Subcutaneous abdominal adipose tissue (tissue), 5 donors: Measurements from ENCODE around the gene PRTFDC1.

Source experiments
- H3K27ac ChIP-seq: one replicate; pipeline ENCODE4 v1.7.0; 2013; ENCODE audit warnings: low read depth, mild to moderate bottlenecking, inconsistent platforms, low read length, moderate library complexity
- H3K27me3 ChIP-seq, 5 donors: one replicate each; pipeline ENCODE4 v1.7.0; 2013; ENCODE audit warnings: low read length in 5 of 5, inconsistent platforms in 1 of 5; ENCODE audit not compliant: control insufficient read depth in 5 of 5, insufficient read depth in 4 of 5
- H3K36me3 ChIP-seq, 5 donors: one replicate each; pipeline ENCODE4 v1.7.0; 2013; ENCODE audit warnings: low read length in 5 of 5; ENCODE audit not compliant: control insufficient read depth in 5 of 5, insufficient read depth in 5 of 5
- H3K4me1 ChIP-seq, 5 donors: one replicate each; pipeline ENCODE4 v1.7.0; 2013; ENCODE audit warnings: low read length in 5 of 5, mild to moderate bottlenecking in 3 of 5, moderate library complexity in 1 of 5; ENCODE audit not compliant: control insufficient read depth in 5 of 5, insufficient read depth in 5 of 5
- H3K4me3 ChIP-seq, 5 donors: one replicate each; pipeline ENCODE4 v1.7.0; 2013; ENCODE audit warnings: low read length in 5 of 5, low read depth in 1 of 5
- H3K9ac ChIP-seq, 5 donors: one replicate each; pipeline ENCODE4 v1.7.0; 2013; ENCODE audit warnings: low read length in 5 of 5, mild to moderate bottlenecking in 4 of 5, moderate library complexity in 3 of 5
- H3K9me3 ChIP-seq, 5 donors: one replicate each; pipeline ENCODE4 v1.7.0; 2013; ENCODE audit warnings: low read length in 5 of 5; ENCODE audit not compliant: control insufficient read depth in 5 of 5
- donor health status: healthy.
- donor health status: healthy.
- donor health status: healthy.
- donor health status: healthy.
- donor health status: healthy.

Gene PRTFDC1

DNA sequence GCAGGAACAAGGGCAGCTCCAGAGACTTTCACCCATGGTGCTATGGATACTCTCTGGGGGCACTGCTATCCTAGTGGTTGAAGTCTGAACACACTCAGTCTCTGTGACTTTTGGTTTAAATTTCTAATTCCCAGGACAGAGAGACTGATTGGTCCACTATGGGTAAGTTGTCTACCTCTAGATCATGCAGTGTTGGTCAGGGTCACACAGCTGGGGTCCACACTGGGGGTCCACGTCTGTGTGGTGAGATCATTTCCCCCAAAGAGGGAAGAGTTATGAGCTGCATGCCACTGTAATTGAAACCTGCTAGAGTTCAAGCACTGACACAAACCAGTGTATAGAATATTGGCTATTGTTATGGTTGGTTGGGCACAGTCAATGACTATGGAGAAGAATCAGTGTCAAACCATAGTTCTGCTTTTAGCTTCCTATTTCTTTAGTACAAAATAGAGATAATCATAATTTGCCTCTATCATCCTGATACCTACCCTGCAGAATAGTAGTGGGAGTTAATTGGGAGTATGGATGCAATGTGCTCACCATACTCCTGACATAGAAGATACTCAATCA, 101.6 kb downstream of the PRTFDC1 start:
- H3K4me1 ChIP-seq, result peaks cover 0 to 15% (median 3%) of the 10 kb centered on the region in 5 donors
- no peak overlapping the region for H3K9ac ChIP-seq
- no peak overlapping the region for H3K4me3 ChIP-seq
- H3K27ac ChIP-seq, result no peak overlapping the region
- no peaks in the 10 kb centered on the region for H3K9me3 ChIP-seq
- no peaks in the 10 kb centered on the region for H3K36me3 ChIP-seq
- no peaks in the 10 kb centered on the region for H3K27me3 ChIP-seq

- Histone ChIP-seq H3K4me3 (no peak overlapping the region), H3K9me3 (no peaks in the 10 kb centered on the region), H3K4me1 (peaks cover 0 to 15% (median 3%) of the 10 kb centered on the region in 5 donors), H3K9ac (no peak overlapping the region), H3K36me3 (no peaks in the 10 kb centered on the region), H3K27ac (no peak overlapping the region), H3K27me3 (no peaks in the 10 kb centered on the region)
These were observed 102.7 kb downstream of the PRTFDC1 start for GRCh38 chr10:24849501-24850299.

DNA sequence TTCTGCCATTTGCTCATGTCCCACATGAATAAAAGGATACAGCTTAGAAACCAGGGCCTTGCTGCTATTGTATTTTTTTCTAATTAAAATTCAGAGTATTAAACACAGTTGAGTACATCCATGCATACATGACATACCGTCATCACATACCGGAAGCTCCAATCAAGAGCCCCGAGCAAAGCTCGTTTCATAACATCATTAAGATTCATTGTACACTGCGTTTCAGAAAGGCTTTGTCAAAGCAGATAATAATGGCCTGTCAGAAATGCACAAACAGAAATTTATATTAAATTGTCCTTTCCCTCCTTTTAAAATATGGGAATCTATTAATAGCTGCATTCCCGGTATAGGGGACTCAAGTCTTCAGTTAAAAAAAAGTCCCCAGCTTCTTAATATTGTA, 103.4 kb downstream of the PRTFDC1 start:
- no peaks in the 10 kb centered on the region for H3K27me3 ChIP-seq
- no peak overlapping the region for H3K4me3 ChIP-seq
- H3K4me1 ChIP-seq, result peaks cover 0 to 15% (median 3%) of the 10 kb centered on the region in 5 donors
- H3K9me3 ChIP-seq, result no peaks in the 10 kb centered on the region
- H3K36me3 ChIP-seq, result no peaks in the 10 kb centered on the region
- no peak overlapping the region for H3K9ac ChIP-seq
- H3K27ac ChIP-seq, result no peak overlapping the region

DNA sequence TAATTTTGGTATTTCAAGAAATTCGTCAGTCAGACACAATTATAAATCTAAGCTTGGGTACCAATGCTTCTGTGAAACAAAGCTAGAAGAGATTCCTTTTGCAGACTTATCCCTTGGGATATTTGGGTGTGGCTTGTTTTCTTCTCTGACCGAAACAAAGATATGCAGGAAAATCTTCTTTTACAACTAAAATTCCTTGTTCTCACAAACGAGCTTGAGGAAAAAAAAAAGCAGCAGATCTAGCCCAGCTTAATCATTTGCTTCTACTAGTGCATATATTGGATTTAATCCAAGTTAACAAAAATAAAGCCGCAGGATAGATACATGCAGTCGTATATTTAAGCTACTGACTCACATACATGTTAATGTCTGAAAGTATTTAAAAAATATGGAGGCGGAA, 104.2 kb downstream of the PRTFDC1 start:
- Histone ChIP-seq H3K36me3 (no peaks in the 10 kb centered on the region), H3K9ac (no peak overlapping the region), H3K27me3 (no peaks in the 10 kb centered on the region), H3K9me3 (no peaks in the 10 kb centered on the region), H3K4me1 (peaks cover 0 to 15% (median 3%) of the 10 kb centered on the region in 5 donors), H3K27ac (no peak overlapping the region), H3K4me3 (peak overlapping the region; percentile 2 to 40 (median 13))

- H3K9ac ChIP-seq, result no peak overlapping the region
- H3K4me1 ChIP-seq, result peaks cover 0 to 15% (median 3%) of the 10 kb centered on the region in 5 donors
- no peak overlapping the region for H3K27ac ChIP-seq
- no peaks in the 10 kb centered on the region for H3K36me3 ChIP-seq
- no peaks in the 10 kb centered on the region for H3K27me3 ChIP-seq
- H3K9me3 ChIP-seq, result no peaks in the 10 kb centered on the region
- no peak overlapping the region for H3K4me3 ChIP-seq
These were observed 105.0 kb downstream of the PRTFDC1 start for GRCh38 chr10:24847112-24848070.

DNA sequence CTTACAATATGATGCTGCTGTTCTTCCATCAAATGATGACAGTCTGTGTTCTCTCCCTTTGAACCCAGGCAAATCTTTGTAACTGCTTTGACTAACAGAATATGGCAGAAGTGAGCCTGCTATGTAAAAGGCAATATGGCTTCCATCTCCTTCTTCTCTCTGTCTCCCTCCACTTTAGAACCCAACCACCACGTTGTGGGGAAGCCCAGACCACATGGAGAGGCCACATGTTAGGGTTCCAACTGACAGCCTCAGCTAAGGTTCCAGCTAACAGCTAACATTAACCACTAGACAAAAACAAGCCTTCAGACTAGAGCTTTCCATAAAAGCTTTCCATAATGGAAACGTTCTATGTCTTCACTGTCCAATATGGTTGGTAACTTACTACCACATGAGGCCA, 107.7 kb downstream of the PRTFDC1 start:
- no peaks in the 10 kb centered on the region for H3K36me3 ChIP-seq
- no peaks in the 10 kb centered on the region for H3K9me3 ChIP-seq
- H3K4me3 ChIP-seq, result no peak overlapping the region
- H3K27me3 ChIP-seq, result no peaks in the 10 kb centered on the region
- no peak overlapping the region for H3K27ac ChIP-seq
- no peak overlapping the region for H3K9ac ChIP-seq
- peaks cover 0 to 15% (median 3%) of the 10 kb centered on the region in 5 donors for H3K4me1 ChIP-seq

DNA sequence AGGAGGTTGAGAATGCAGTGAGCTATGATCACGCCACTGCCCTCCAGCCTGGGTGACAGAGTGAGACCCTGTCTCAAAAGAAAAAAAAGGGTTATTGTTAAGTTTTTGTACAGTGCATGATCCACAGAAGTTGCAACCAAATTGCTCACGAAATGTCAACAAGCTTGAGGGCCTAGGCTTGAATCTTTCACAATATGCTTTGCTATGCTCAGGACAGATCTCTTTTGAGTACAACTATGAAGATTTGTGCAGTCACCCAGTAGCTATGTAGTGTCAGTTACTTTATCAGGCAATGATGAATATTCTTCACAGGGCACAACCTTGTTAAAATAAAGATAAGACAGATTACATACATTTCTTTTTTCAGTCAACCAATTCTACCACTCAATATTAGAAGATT, 109.2 kb downstream of the PRTFDC1 start:
- Histone ChIP-seq H3K27ac (no peak overlapping the region), H3K4me3 (no peak overlapping the region), H3K9ac (no peak overlapping the region), H3K4me1 (peaks cover 0 to 11% (median 3%) of the 10 kb centered on the region in 5 donors), H3K9me3 (no peaks in the 10 kb centered on the region), H3K27me3 (no peaks in the 10 kb centered on the region), H3K36me3 (no peaks in the 10 kb centered on the region)

- Histone ChIP-seq H3K9me3 (peaks cover 0 to under 1% (median 0%) of the 10 kb centered on the region in 5 donors), H3K4me1 (peaks cover 0 to 7% (median 2%) of the 10 kb centered on the region in 5 donors), H3K27ac (no peak overlapping the region), H3K27me3 (no peaks in the 10 kb centered on the region), H3K36me3 (no peaks in the 10 kb centered on the region), H3K9ac (no peak overlapping the region), H3K4me3 (no peak overlapping the region)
These were observed 109.5 kb downstream of the PRTFDC1 start for GRCh38 chr10:24842856-24843255.

DNA sequence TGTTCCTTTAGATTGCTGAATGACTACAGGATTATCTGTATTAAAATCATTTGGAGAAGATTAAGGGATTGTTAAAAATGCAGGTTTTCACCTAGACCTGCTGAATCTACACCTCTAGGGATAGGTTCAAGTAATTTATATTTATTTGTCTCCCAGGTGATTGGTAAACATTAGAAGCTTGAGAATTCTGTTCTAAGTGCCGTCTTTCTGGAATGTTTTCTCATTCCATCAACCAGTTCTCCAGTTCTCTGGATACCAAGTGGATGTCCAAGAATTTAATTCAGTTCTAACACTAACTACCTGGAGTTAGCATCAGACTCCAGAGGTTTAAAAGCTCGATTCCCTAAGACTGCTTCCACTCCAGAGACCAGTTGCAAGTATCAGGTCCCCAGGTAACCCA, 110.9 kb downstream of the PRTFDC1 start:
- H3K9me3 ChIP-seq, result peaks cover 0 to 6% (median 0%) of the 10 kb centered on the region in 5 donors
- no peak overlapping the region for H3K9ac ChIP-seq
- H3K36me3 ChIP-seq, result no peaks in the 10 kb centered on the region
- no peak overlapping the region for H3K4me3 ChIP-seq
- H3K27ac ChIP-seq, result no peak overlapping the region
- H3K27me3 ChIP-seq, result no peaks in the 10 kb centered on the region
- no peaks in the 10 kb centered on the region for H3K4me1 ChIP-seq
